CD8-positive, alpha-beta memory T cell (primary cell): ENCODE results near the gene NUDT16L1. TPM values are rescaled to one million over a fixed set of nuclear protein-coding genes. Genes with fewer than 3 reads are reported as not detected.

Experiments
- CTCF ChIA-PET: fragments of 350-600 bp; sonication (Branson Sonifier 250); formaldehyde crosslinking; loops from one replicate; lab custom pipeline; 2021; ENCODE audit warnings: antibody characterized with exemption; lab: Charles Lee
- POLR2A ChIA-PET: fragments of 350-600 bp; sonication (Branson Sonifier 250); formaldehyde crosslinking; loops from one replicate; lab custom pipeline; 2021; ENCODE audit warnings: antibody characterized with exemption; lab: Charles Lee
- DNase-seq, 5 donors: peaks; one replicate each; pipeline versions ENCODE4 v3.0.0 to v3.0.0-alpha.2; 2020 to 2022; ENCODE audit warnings: mixed read lengths in 1 of 5
- H3K27ac ChIP-seq: one replicate; pipeline ENCODE4 v1.7.0; 2013; ENCODE audit warnings: low read depth, mild to moderate bottlenecking, low read length, moderate library complexity
- H3K27me3 ChIP-seq: 2 replicates; pipeline ENCODE4 v1.7.0; 2013; ENCODE audit warnings: low read length, mild to moderate bottlenecking; ENCODE audit not compliant: insufficient read depth, poor library complexity, severe bottlenecking
- H3K36me3 ChIP-seq: 2 replicates; pipeline ENCODE4 v1.7.0; 2013; ENCODE audit warnings: mild to moderate bottlenecking, low read length, moderate library complexity; ENCODE audit not compliant: insufficient read depth
- H3K4me1 ChIP-seq: 2 replicates; pipeline ENCODE4 v1.7.0; 2013; ENCODE audit warnings: mild to moderate bottlenecking, low read length, moderate library complexity; ENCODE audit not compliant: insufficient read depth
- H3K4me3 ChIP-seq: 2 replicates; pipeline ENCODE4 v1.7.0; 2013; ENCODE audit warnings: mild to moderate bottlenecking, low read length
- H3K9me3 ChIP-seq: 2 replicates; pipeline ENCODE4 v1.7.0; 2013; ENCODE audit warnings: mild to moderate bottlenecking, low read length
- H3K27ac Mint-ChIP-seq, 8 donors: one replicate each; pipeline ENCODE4 v1.8.0; 2020 to 2021; ENCODE audit warnings: mixed read lengths in 8 of 8, mild to moderate bottlenecking in 6 of 8, inconsistent platforms in 3 of 8, moderate library complexity in 3 of 8
- H3K27me3 Mint-ChIP-seq, 2 donors: one replicate each; pipeline ENCODE4 v1.8.0; 2020 to 2021; ENCODE audit warnings: mixed read lengths in 2 of 2, mild to moderate bottlenecking in 1 of 2, moderate library complexity in 1 of 2
- H3K36me3 Mint-ChIP-seq, 3 donors: one replicate each; pipeline ENCODE4 v1.8.0; 2020 to 2021; ENCODE audit warnings: mixed read lengths in 3 of 3, inconsistent platforms in 1 of 3, mild to moderate bottlenecking in 1 of 3
- H3K4me1 Mint-ChIP-seq, 3 donors: one replicate each; pipeline ENCODE4 v1.8.0; 2020 to 2021; ENCODE audit warnings: mixed read lengths in 3 of 3, inconsistent platforms in 1 of 3, mild to moderate bottlenecking in 1 of 3
- H3K4me3 Mint-ChIP-seq, 7 donors: one replicate each; pipeline ENCODE4 v1.8.0; 2020 to 2021; ENCODE audit warnings: mixed read lengths in 7 of 7, mild to moderate bottlenecking in 6 of 7, moderate library complexity in 4 of 7, inconsistent platforms in 2 of 7
- H3K9me3 Mint-ChIP-seq, 5 donors: one replicate each; pipeline ENCODE4 v1.8.0; 2020 to 2022; ENCODE audit warnings: mixed read lengths in 5 of 5, mild to moderate bottlenecking in 3 of 5, moderate library complexity in 2 of 5, inconsistent platforms in 1 of 5
- polyA plus RNA-seq: library from polyadenylated mRNA; unstranded; fragments of 300-500 nt; fragmentation: Illumina TruSeq; gene quantifications from one replicate; pipeline ENCODE4 v1.2.3, GENCODE V29; 2021
- total RNA-seq, 2 experiments: library from RNA; stranded (reverse); gene quantifications; one replicate each; pipeline ENCODE4 v1.2.3, GENCODE V29; 2021

The NUDT16L1 gene
- total and polyA plus RNA-seq, 3 experiments from 2014 or later, result 40.6 to 89.2 (median 47.7) TPM

DNA sequence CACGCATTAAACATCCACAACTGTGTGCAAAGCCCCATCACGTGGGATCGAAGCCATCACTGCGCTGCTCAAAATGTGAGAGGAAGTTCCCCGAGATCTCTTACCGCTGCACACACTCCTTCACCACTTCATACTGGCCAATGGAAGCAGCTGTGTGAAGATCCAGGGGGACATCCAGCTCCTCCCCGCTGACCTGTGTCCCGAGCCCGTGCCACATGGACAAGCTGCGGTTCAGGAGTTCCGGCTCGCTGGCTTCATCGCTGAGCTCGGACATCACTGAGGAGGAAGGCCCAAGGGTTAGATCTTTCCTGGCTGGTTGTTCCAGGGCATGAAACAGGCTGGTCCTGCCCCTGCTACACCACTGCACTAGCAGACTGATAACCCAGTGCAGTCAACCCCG lies 36.5 kb downstream of the NUDT16L1 start:
- H3K27ac ChIP-seq, result no peak overlapping the region
- POLR2A ChIA-PET, result interaction anchor here (0.6 kb wide), 1 partner anchor 43 kb away, joined by 4 read pairs; no protein-coding TSS in a partner anchor
- H3K27me3 Mint-ChIP-seq, result no peaks in the 10 kb centered on the region

DNA sequence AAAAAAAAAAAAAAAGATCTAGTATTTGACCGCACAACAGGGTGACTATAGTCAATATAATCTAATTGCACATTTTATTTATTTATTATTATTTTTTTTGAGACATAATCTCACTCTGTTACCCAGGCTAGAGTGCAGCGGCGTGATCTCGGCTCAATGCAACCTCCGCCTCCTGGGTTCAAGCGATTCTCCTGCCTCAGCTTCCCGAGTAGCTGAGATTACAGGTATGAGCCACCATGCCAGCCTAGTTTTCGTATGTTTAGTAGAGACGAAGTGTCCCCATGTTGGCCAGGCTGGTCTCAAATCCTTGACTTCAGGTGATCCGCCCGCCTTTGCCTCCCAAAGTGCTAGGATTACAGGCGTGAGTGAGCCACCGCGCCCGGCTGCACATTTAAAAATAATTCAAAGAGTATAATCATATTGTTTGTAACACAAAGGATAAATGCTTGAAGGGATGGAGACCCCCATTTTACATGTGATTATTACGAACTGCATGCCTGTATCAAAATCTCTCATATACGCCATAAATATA lies 39.9 kb downstream of the NUDT16L1 start:
- Mint-ChIP-seq H3K36me3 (peaks cover 0 to 30% (median 6%) of the 10 kb centered on the region in 3 donors), H3K27ac (peak overlapping the region; percentile 53 to 94 (median 72)), H3K4me3 (peak overlapping the region; percentile 83 to 97 (median 91)), H3K27me3 (no peaks in the 10 kb centered on the region), H3K9me3 (no peaks in the 10 kb centered on the region), H3K4me1 (peaks cover 22 to 33% (median 25%) of the 10 kb centered on the region in 3 donors)
- Histone ChIP-seq H3K4me3 (peak overlapping the region; percentile 99), H3K36me3 (peaks cover 6% of the 10 kb centered on the region), H3K4me1 (peaks cover 18% of the 10 kb centered on the region), H3K27ac (peak overlapping the region; percentile 88), H3K27me3 (no peaks in the 10 kb centered on the region), H3K9me3 (no peaks in the 10 kb centered on the region)
- ChIA-PET CTCF (interaction anchor here (0.6 kb wide), 1 partner anchor 224 kb away, joined by 4 read pairs; no protein-coding TSS in a partner anchor), POLR2A (interaction anchor here (1.3 to 2.2 kb wide), 4 partner anchors 14 to 69 kb away, joined by 4 to 27 read pairs (median 10); partner anchors contain the start of genes ROGDI and ZNF500)
- DNase-seq, result no peak

More for the DNA sequence above, 36.5 kb downstream of the NUDT16L1 start:
- Mint-ChIP-seq H3K36me3 (peaks cover 0 to 54% (median 9%) of the 10 kb centered on the region in 3 donors), H3K27ac (no peak overlapping the region), H3K4me1 (peaks cover 17 to 27% (median 20%) of the 10 kb centered on the region in 3 donors), H3K4me3 (no peak overlapping the region), H3K9me3 (no peaks in the 10 kb centered on the region)
- Histone ChIP-seq H3K4me3 (no peak overlapping the region), H3K36me3 (peaks cover 17% of the 10 kb centered on the region), H3K9me3 (no peaks in the 10 kb centered on the region), H3K27me3 (no peaks in the 10 kb centered on the region), H3K4me1 (peaks cover 13% of the 10 kb centered on the region)
- DNase-seq, result no peak
- CTCF ChIA-PET, result no interaction called here

DNA sequence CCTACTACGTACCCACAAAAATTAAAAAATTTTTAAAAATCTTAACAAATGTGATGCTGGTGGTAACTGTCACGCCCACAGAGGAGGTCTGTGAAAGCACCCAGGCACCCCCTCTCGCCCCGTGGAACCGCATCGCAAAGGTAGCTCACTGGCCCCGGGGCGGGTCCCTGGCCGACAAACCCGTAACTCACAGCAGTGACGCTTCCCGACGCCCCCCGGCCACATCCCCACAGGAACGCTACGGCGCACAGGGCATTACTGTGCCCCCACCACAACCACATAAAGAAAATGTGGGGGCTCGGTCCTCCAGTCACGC lies 40.3 kb downstream of the NUDT16L1 start:
- Histone ChIP-seq H3K36me3 (peaks cover 6% of the 10 kb centered on the region), H3K4me1 (peaks cover 18% of the 10 kb centered on the region), H3K4me3 (peak overlapping the region; percentile 99), H3K27ac (peak overlapping the region; percentile 88), H3K27me3 (no peaks in the 10 kb centered on the region), H3K9me3 (no peaks in the 10 kb centered on the region)
- peak overlapping the region; percentile 53 to 94 (median 72) for H3K27ac Mint-ChIP-seq
- no peaks in the 10 kb centered on the region for H3K27me3 Mint-ChIP-seq
- peaks cover 20 to 33% (median 25%) of the 10 kb centered on the region in 3 donors for H3K4me1 Mint-ChIP-seq
- H3K4me3 Mint-ChIP-seq, result peak overlapping the region; percentile 83 to 97 (median 91)
- ChIA-PET POLR2A (interaction anchor here (0.6 to 2.2 kb wide), 10 partner anchors 14 to 336 kb away, joined by 3 to 27 read pairs (median 4); partner anchors contain the start of genes NAGPA, ROGDI and ZNF500), CTCF (interaction anchor here (1.5 to 1.8 kb wide), 4 partner anchors 24 to 300 kb away, joined by 3 to 12 read pairs (median 4); partner anchors contain the start of genes MGRN1 and NAGPA)
- H3K36me3 Mint-ChIP-seq, result peaks cover 0 to 26% (median 2%) of the 10 kb centered on the region in 3 donors
- DNase-seq, result no peak
- H3K9me3 Mint-ChIP-seq, result no peaks in the 10 kb centered on the region

DNA sequence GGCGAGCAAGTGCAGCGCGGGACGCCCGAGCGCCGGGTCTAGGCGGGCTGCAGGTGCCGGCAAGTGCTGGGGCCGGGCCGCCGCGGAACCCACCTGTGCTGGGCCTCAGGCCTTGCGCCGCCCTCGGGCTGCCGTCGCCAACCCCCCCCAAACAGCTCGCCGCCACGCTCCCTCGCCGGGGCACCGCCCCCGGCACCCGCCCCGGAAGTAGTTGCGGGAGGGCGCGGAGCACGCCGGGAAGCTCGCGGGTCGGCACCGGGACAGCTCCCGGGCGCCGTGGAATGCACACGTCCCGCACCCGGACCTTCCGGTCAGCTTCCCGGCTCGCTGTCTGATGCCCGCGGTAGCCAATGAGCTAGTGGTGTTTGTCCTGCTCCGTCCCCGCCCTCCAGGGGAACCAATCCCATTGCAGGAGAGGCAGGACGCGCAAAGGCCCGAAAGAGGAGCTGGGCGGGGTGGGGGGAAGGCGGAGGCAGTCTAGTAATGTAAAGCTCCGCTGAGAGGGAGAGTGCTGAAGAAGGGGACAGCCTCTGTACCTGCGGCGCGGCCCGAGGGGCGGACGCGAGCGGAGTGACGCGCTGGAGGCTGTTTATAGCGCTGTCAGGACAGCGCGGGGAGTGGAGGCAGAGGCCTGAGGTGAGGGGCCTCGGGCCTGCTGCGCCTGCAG lies 40.8 kb downstream of the NUDT16L1 start, which contains the start of the genes ANKS3 and DNAAF8:
Gene ANKS3 (minus strand): TSS at position 209 of the 667 bp plus-strand sequence. CDS start 4,122 bp downstream, outside the sequence.
Gene DNAAF8 (plus strand): TSS at position 475 of the 667 bp plus-strand sequence. CDS start 1,978 bp downstream, outside the sequence.
- CTCF ChIA-PET, result interaction anchor here (0.8 to 2.1 kb wide), 13 partner anchors 10 to 364 kb away, joined by 3 to 12 read pairs (median 4); partner anchors contain the start of genes HMOX2, MGRN1, NAGPA and NUDT16L1
- peak within 1 kb of the TSS; percentile 88 for H3K27ac ChIP-seq
- peaks cover 18% of the 10 kb centered on the region for H3K4me1 ChIP-seq
- H3K27me3 Mint-ChIP-seq, result no peaks in the 10 kb centered on the region
- peaks cover 19 to 33% (median 25%) of the 10 kb centered on the region in 3 donors for H3K4me1 Mint-ChIP-seq
- peak within 1 kb of the TSS; percentile 99 for H3K4me3 ChIP-seq
- H3K9me3 Mint-ChIP-seq, result no peaks in the 10 kb centered on the region
- H3K4me3 Mint-ChIP-seq, result peak within 1 kb of the TSS; percentile 86 to 97 (median 91)
- DNase-seq, result peak; percentile 74 to 85 (median 79)
- H3K27ac Mint-ChIP-seq, result peak within 1 kb of the TSS; percentile 88 to 99 (median 93)
- no peaks in the 10 kb centered on the region for H3K27me3 ChIP-seq
- H3K36me3 ChIP-seq, result peaks cover 6% of the 10 kb centered on the region
- H3K36me3 Mint-ChIP-seq, result peaks cover 0 to 22% (median 0%) of the 10 kb centered on the region in 3 donors
- H3K9me3 ChIP-seq, result no peaks in the 10 kb centered on the region
- POLR2A ChIA-PET, result interaction anchor here (0.5 to 2.2 kb wide), 15 partner anchors 14 to 335 kb away, joined by 3 to 27 read pairs (median 4); partner anchors contain the start of genes GLYR1, NAGPA, NUDT16L1 and ROGDI

DNA sequence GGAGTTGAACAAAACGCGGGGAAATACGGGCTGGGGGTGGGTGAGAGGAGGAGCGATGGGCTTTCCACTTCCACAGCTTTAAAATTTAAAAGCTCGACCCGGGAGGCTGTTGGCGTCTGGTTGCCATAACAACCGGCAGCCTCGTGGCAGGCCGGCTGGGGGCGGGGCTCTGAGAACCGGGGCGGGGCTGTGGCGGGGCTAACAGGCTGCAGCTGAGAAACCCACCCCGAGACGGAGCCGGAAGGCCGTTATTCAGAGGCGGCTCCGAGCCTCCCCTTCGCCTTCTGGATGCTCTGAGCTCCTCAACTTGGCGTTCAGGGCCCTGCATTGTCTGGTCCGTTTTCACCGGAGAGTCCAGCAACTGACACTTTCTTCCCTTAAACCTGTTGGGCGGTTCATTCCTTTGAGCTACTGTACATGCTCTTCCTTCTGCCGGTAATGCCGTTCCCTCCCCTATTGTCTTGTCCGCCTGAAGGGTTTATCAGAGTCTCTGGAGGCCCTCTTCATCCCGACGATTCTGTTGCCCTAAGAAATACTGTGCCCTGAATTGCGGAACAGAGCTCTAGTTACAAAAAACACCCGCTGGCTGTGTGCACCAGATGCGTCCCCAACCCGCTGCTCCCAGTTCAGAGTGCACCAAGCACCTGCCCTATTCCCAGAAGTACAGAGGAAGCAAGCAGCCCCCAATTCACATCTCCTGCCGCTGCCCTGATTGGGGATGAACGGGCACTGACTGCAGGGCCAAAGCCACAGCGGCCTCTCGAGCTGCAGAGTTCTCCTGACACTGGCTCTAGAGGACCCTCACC lies 41.6 kb downstream of the NUDT16L1 start:
- Mint-ChIP-seq H3K9me3 (no peaks in the 10 kb centered on the region), H3K27me3 (no peaks in the 10 kb centered on the region), H3K4me3 (peak overlapping the region; percentile 86 to 97 (median 91)), H3K4me1 (peaks cover 19 to 33% (median 25%) of the 10 kb centered on the region in 3 donors), H3K36me3 (peaks cover 0 to 18% (median 0%) of the 10 kb centered on the region in 3 donors), H3K27ac (peak overlapping the region; percentile 88 to 99 (median 93))
- POLR2A ChIA-PET, result interaction anchor here (0.5 to 2.2 kb wide), 14 partner anchors 13 to 334 kb away, joined by 3 to 27 read pairs (median 4); partner anchors contain the start of genes GLYR1, NAGPA, NUDT16L1 and ROGDI
- H3K36me3 ChIP-seq, result peaks cover 4% of the 10 kb centered on the region
- H3K27me3 ChIP-seq, result no peaks in the 10 kb centered on the region
- CTCF ChIA-PET, result interaction anchor here (0.8 to 2.1 kb wide), 14 partner anchors 11 to 363 kb away, joined by 3 to 12 read pairs (median 4); partner anchors contain the start of genes HMOX2, MGRN1, NAGPA and NUDT16L1
- H3K4me1 ChIP-seq, result peaks cover 18% of the 10 kb centered on the region
- peak overlapping the region; percentile 88 for H3K27ac ChIP-seq
- H3K4me3 ChIP-seq, result peak overlapping the region; percentile 99
- H3K9me3 ChIP-seq, result no peaks in the 10 kb centered on the region
- peak; percentile 92 to 97 (median 94) for DNase-seq

DNA sequence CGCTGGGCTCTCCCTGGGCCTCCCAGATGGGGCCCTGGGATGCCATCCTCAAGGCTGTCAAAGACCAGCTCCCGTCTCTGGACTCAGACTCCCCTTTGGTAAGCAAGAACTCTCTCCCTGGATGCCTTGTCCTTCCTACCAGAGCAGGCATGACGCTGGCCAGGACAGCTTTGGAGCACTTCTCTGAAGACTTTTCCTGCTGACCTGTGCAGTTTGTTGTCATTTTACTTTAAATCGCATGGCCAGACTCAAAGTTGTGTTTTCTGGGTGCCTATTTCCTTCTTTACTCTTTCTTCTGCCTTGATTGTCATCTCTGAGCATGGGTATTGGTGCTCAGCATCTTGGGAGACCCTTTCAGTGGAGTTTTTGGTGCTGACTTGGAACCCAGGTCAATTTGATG lies 43.2 kb downstream of the NUDT16L1 start:
- H3K9me3 Mint-ChIP-seq, result no peaks in the 10 kb centered on the region
- POLR2A ChIA-PET, result interaction anchor here (0.6 kb wide), 1 partner anchor 196 kb away, joined by 4 read pairs; no protein-coding TSS in a partner anchor
- peaks cover 0 to 10% (median 0%) of the 10 kb centered on the region in 3 donors for H3K36me3 Mint-ChIP-seq
- peak overlapping the region in 4 of 7 donors; percentile 35 to 47 (median 40) for H3K4me3 Mint-ChIP-seq
- DNase-seq, result peak in 1 of 5 donors; percentile 1
- peaks cover 19 to 29% (median 21%) of the 10 kb centered on the region in 3 donors for H3K4me1 Mint-ChIP-seq
- no peaks in the 10 kb centered on the region for H3K9me3 ChIP-seq
- peaks cover 0 to 2% of the 10 kb centered on the region in 2 donors for H3K27me3 Mint-ChIP-seq
- CTCF ChIA-PET, result no interaction called here
- peaks cover 18% of the 10 kb centered on the region for H3K4me1 ChIP-seq
- peak overlapping the region in 1 of 8 donors; percentile 81 for H3K27ac Mint-ChIP-seq
- no peaks in the 10 kb centered on the region for H3K36me3 ChIP-seq
- H3K4me3 ChIP-seq, result no peak overlapping the region
- H3K27me3 ChIP-seq, result no peaks in the 10 kb centered on the region
- H3K27ac ChIP-seq, result no peak overlapping the region

DNA sequence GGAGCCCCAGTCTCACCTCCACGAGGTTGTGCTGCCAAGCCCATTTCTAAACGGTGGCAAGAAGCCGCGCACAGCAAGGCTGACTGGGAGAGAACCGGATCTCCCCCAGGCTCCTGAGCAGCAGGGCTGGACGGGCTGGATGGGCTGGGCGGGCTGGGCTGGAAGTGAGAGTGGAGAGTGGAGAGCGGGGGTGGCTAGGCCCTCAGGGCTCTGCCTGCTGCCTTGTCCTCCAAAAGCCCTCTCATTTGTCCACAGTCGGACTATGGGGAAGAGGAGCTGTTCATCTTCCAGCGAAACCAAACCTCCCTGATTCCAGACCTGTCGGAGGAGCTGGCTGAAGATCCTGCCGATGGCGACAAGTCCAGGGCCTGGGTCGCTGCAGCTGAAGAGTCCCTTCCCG lies 44.2 kb downstream of the NUDT16L1 start:
- ChIA-PET CTCF (no interaction called here), POLR2A (no interaction called here)
- Histone ChIP-seq H3K9me3 (no peaks in the 10 kb centered on the region), H3K4me3 (no peak overlapping the region), H3K4me1 (peaks cover 13% of the 10 kb centered on the region), H3K27me3 (no peaks in the 10 kb centered on the region), H3K36me3 (no peaks in the 10 kb centered on the region), H3K27ac (no peak overlapping the region)
- DNase-seq, result peak in 1 of 5 donors; percentile 20
- Mint-ChIP-seq H3K9me3 (no peaks in the 10 kb centered on the region), H3K4me1 (peaks cover 17 to 24% (median 20%) of the 10 kb centered on the region in 3 donors), H3K27me3 (peaks cover 0 to 2% of the 10 kb centered on the region in 2 donors), H3K36me3 (peaks cover 0 to 10% (median 0%) of the 10 kb centered on the region in 3 donors), H3K27ac (no peak overlapping the region), H3K4me3 (peak overlapping the region in 1 of 7 donors; percentile 49)
